Gastroesophageal sphincter (tissue), 3 donors: ENCODE results near the gene REL.

Experiments used
- CTCF ChIP-seq, 4 experiments: fragments of 200-600 bp in 2 of 4; fragments of 450-650 bp in 2 of 4; sonication (generic) in 1 of 4; IDR thresholded peaks; one replicate each; pipeline ENCODE4 v1.5.1; 2017 to 2019; ENCODE audit warnings: antibody characterized with exemption in 4 of 4, mild to moderate bottlenecking in 2 of 4, moderate library complexity in 2 of 4
- EP300 ChIP-seq: sonication (generic); formaldehyde crosslinking; IDR thresholded peaks from one replicate; pipeline ENCODE4 v1.6.1; 2017; ENCODE audit warnings: antibody characterized with exemption, mild to moderate bottlenecking
- POLR2A ChIP-seq, 2 donors: fragments of 450-650 bp; IDR thresholded peaks; one replicate each; pipeline ENCODE4 v1.6.1; 2017; ENCODE audit warnings: antibody characterized with exemption in 2 of 2, mild to moderate bottlenecking in 2 of 2, moderate library complexity in 1 of 2
- POLR2AphosphoS5 ChIP-seq: sonication (generic); formaldehyde crosslinking; IDR thresholded peaks from one replicate; pipeline ENCODE4 v1.6.1; 2017; ENCODE audit warnings: antibody characterized with exemption

GRCh38 chr2:60880643-60881046, 729 bp upstream of the REL start:
- TF ChIP-seq CTCF (IDR thresholded peaks at IDR 0.05) (peak in 2 of 4 experiments; percentile 40 to 42), POLR2AphosphoS5 (no peak), POLR2A (IDR thresholded peaks at IDR 0.05) (no peak), EP300 (no peak)
